T-cell (primary cell): ENCODE measurements around the gene RAET1G. TPM values are rescaled to one million over a fixed set of nuclear protein-coding genes. Genes with fewer than 3 reads are reported as not detected.

Experiments used
- ATAC-seq, 4 experiments: fragments of 200-7000 bp in 3 of 4; fragments of 150-1000 bp in 1 of 4; cut with Tn5 transposase; replicated peaks in 1 of 4; 1 replicate in 3 of 4; 2 replicates in 1 of 4; pipeline ENCODE4 v1.10.0; 2021; ENCODE audit warnings: moderate library complexity in 3 of 4, mild to moderate bottlenecking in 2 of 4, moderate number of reproducible peaks in 1 of 4
- CTCF ChIA-PET, 2 donors: fragments of 300-600 bp; sonication (Branson Sonifier 250); formaldehyde crosslinking; loops; one replicate each; lab custom pipeline; 2022; ENCODE audit warnings: antibody characterized with exemption in 2 of 2; lab: Charles Lee
- POLR2A ChIA-PET, 2 donors: fragments of 300-600 bp; sonication (Branson Sonifier 250); formaldehyde crosslinking; loops; one replicate each; lab custom pipeline; 2022; ENCODE audit warnings: antibody characterized with exemption in 2 of 2; lab: Charles Lee
- DNase-seq, 35 experiments: peaks; one replicate each; pipeline versions ENCODE4 v3.0.0 to v3.0.0-alpha.2; 2013 to 2023
- H3K27ac ChIP-seq: one replicate; pipeline ENCODE4 v1.5.1; 2013; ENCODE audit warnings: low read length
- H3K27me3 ChIP-seq, 2 experiments: replicated peaks in 1 of 2; 1 replicate in 1 of 2; 2 replicates in 1 of 2; pipeline versions ENCODE4 v1.6.1 to v1.7.0; 2013; ENCODE audit warnings: low read length in 1 of 2, mixed read lengths in 1 of 2; ENCODE audit not compliant: control insufficient read depth in 2 of 2, insufficient read depth in 2 of 2; ENCODE audit errors: extremely low read depth in 1 of 2
- H3K36me3 ChIP-seq, 2 donors: 1 replicate in 1 of 2; 2 replicates in 1 of 2; pipeline versions ENCODE4 v1.6.1 to v1.7.0; 2013; ENCODE audit warnings: low read length in 1 of 2; ENCODE audit not compliant: control insufficient read depth in 2 of 2, insufficient read depth in 1 of 2; ENCODE audit errors: extremely low read depth in 1 of 2
- H3K4me1 ChIP-seq, 2 experiments: 1 replicate in 1 of 2; 2 replicates in 1 of 2; pipeline versions ENCODE4 v1.6.1 to v1.7.0; 2013; ENCODE audit warnings: low read length in 2 of 2, mixed read lengths in 1 of 2; ENCODE audit not compliant: insufficient read depth in 2 of 2, control insufficient read depth in 1 of 2; ENCODE audit errors: extremely low read depth in 1 of 2
- H3K4me3 ChIP-seq, 2 donors: 1 replicate in 1 of 2; 2 replicates in 1 of 2; pipeline versions ENCODE4 v1.5.1 to v1.7.0; 2013; ENCODE audit warnings: mild to moderate bottlenecking in 2 of 2, low read length in 1 of 2, moderate library complexity in 1 of 2; ENCODE audit not compliant: control insufficient read depth in 1 of 2; ENCODE audit errors: extremely low read depth in 1 of 2
- H3K9me3 ChIP-seq: 2 replicates; pipeline ENCODE4 v1.7.0; 2013
- H3K27ac Mint-ChIP-seq, 2 donors: one replicate each; pipeline ENCODE4 v1.8.0; 2020 to 2021; ENCODE audit warnings: mild to moderate bottlenecking in 2 of 2, mixed read lengths in 2 of 2
- H3K27me3 Mint-ChIP-seq, 2 donors: one replicate each; pipeline ENCODE4 v1.8.0; 2021 to 2022; ENCODE audit warnings: mixed read lengths in 2 of 2
- H3K36me3 Mint-ChIP-seq: one replicate; pipeline ENCODE4 v1.8.0; 2021; ENCODE audit warnings: mixed read lengths
- H3K4me1 Mint-ChIP-seq, 3 donors: one replicate each; pipeline ENCODE4 v1.8.0; 2020 to 2022; ENCODE audit warnings: mixed read lengths in 3 of 3, mild to moderate bottlenecking in 1 of 3
- H3K4me3 Mint-ChIP-seq, 3 donors: one replicate each; pipeline ENCODE4 v1.8.0; 2020 to 2022; ENCODE audit warnings: mild to moderate bottlenecking in 3 of 3, mixed read lengths in 3 of 3, moderate library complexity in 3 of 3
- H3K9me3 Mint-ChIP-seq, 3 donors: one replicate each; pipeline ENCODE4 v1.8.0; 2020 to 2022; ENCODE audit warnings: mixed read lengths in 3 of 3
- WGBS: methylation state at CpG from one replicate; pipeline ENCODE4 v1.1.5; 2013; ENCODE audit warnings: missing lambda C conversion rate; ENCODE audit not compliant: insufficient coverage; 5-methylcytosine and 5-hydroxymethylcytosine counted together
- total RNA-seq, 35 experiments: library from RNA in 6 of 35; stranded (reverse) in 6 of 35; fragments of 120-200 nt in 1 of 35; gene quantifications; one replicate each; pipeline versions ENCODE4 v1.2.1 to v1.2.4 and lab custom pipeline; 2013 to 2026

The RAET1G gene
- total RNA-seq, 5 donors from 2014 or later (not counting 1 experiment from before 2014, with no cell fraction given): not detected

DNA sequence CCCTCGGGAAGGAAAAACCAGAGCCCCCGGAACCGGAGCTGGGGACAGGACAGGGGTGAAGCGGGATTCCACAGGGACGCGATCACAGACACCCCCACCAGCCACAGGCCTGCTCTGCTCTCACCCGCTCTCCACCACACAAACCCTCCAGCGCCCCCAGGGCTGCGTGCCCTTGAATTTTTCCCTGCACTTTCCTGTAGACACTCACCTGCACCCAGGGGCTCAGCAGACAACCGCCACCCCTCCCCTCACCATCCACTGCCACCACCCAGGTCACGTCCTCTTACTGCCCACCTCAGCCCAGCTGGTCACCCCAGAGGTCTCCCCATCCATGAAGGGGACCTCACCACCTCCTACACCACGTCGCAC, 19.5 kb upstream of the RAET1G start:
- Histone ChIP-seq H3K4me3 (peak overlapping the region; percentile 66 to 74), H3K36me3 (no peaks in the 10 kb centered on the region), H3K27ac (no peak overlapping the region), H3K27me3 (peaks cover 10 to 47% of the 10 kb centered on the region in 2 experiments), H3K4me1 (peaks cover 0 to 38% of the 10 kb centered on the region in 2 experiments), H3K9me3 (no peaks in the 10 kb centered on the region)
- Mint-ChIP-seq H3K27ac (no peak overlapping the region), H3K9me3 (no peaks in the 10 kb centered on the region), H3K4me3 (peak overlapping the region; percentile 91 to 93 (median 91)), H3K27me3 (peaks cover 22 to 38% of the 10 kb centered on the region in 2 donors), H3K4me1 (peaks cover 30 to 45% (median 34%) of the 10 kb centered on the region in 3 donors), H3K36me3 (no peaks in the 10 kb centered on the region)
- ChIA-PET CTCF (no interaction called here), POLR2A (no interaction called here)
- DNase-seq: no peak
- 35% methylated on average over 11 of the region's 13 CpGs for WGBS
- ATAC-seq: no peak

DNA sequence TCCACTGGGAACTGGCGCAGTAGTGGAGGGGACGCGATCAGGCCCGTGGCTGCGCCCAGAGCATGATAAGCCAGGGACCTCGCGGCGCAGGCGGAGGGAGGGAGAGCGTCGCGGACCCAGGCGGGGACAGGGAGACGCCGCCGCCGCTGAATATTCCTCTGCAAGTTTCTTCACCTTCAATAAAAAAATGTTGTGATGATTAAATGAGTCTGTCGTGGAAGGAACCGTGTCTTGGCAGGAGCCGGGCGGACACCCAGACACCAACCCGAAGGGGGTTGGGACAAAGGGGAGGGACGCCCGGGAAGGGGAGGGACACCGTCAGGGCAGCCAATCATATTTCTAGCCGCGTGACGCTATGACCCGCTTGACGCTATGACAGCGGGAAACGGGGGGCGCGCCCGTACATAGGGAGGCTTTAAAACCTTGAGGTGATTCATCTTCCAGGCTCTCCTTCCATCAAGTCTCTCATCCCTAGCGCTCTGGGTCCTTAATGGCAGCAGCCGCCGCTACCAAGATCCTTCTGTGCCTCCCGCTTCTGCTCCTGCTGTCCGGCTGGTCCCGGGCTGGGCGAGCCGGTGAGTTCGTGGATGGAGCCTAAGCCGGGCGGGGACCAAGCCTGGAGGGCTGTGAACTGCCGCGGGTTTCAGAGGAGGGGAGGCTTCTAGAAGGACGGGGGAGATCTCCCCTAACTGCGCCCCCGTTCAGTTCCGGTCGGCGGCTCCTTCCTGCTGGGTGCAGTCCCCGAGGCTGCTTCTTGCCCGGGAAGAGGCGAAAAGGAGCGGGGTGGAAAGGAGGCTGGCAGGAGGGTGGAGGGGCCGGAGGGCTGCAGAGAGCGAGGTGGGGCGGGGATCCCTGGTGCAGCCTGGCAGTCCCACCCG, 18.9 kb upstream of the RAET1G start, which contains the start of gene ULBP2:
ULBP2 (plus strand) TSS at position 432 of the 878 bp plus-strand sequence; CDS start at position 491, 59 bp downstream.
- Mint-ChIP-seq H3K27me3 (peaks cover 27 to 44% of the 10 kb centered on the region in 2 donors), H3K9me3 (no peaks in the 10 kb centered on the region), H3K4me1 (peaks cover 30 to 47% (median 34%) of the 10 kb centered on the region in 3 donors), H3K27ac (peak within 1 kb of the TSS in 1 of 2 donors; percentile 82), H3K36me3 (no peaks in the 10 kb centered on the region), H3K4me3 (peak within 1 kb of the TSS; percentile 91 to 93 (median 91))
- DNase-seq: peak; percentile 64 to 96 (median 89)
- Histone ChIP-seq H3K4me1 (peaks cover 0 to 38% of the 10 kb centered on the region in 2 experiments), H3K27ac (no peak within 1 kb of the TSS), H3K27me3 (peaks cover 15 to 51% of the 10 kb centered on the region in 2 experiments), H3K9me3 (no peaks in the 10 kb centered on the region), H3K36me3 (no peaks in the 10 kb centered on the region), H3K4me3 (peak within 1 kb of the TSS; percentile 66 to 74)
- 3% methylated on average over 42 of the region's 62 CpGs for WGBS
- POLR2A ChIA-PET: no interaction called here
- peak; percentile 87 to 96 (median 94) for ATAC-seq
- CTCF ChIA-PET: interaction anchor here (1.1 kb wide), 2 partner anchors 20 to 42 kb away, joined by 3 to 4 read pairs; no protein-coding TSS in a partner anchor

DNA sequence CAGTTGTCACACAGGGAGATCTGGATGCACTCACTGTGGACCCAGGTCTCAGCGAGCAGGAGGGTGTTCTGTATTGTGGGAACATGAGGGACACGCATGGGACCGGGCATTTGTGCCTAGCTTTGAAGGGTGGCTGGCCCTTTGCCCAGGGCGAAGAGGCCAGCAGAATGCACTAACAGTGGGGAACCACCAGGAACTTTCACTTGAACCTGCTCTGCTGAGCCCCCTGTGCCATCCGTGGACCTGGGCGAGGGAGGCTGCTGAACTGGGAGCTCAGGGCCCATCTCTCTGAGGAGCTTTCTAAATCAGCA, 17.7 kb upstream of the RAET1G start:
- Mint-ChIP-seq H3K4me3 (peak overlapping the region in 2 of 3 donors; percentile 59 to 91), H3K27ac (no peak overlapping the region), H3K27me3 (peaks cover 38 to 53% of the 10 kb centered on the region in 2 donors), H3K9me3 (no peaks in the 10 kb centered on the region), H3K4me1 (peaks cover 30 to 47% (median 34%) of the 10 kb centered on the region in 3 donors), H3K36me3 (no peaks in the 10 kb centered on the region)
- POLR2A ChIA-PET: no interaction called here
- no peak overlapping the region for H3K4me3 ChIP-seq
- no peak for DNase-seq
- 62% methylated on average over 4 of the region's 6 CpGs for WGBS
- H3K4me1 ChIP-seq: peaks cover 0 to 38% of the 10 kb centered on the region in 2 experiments
- H3K9me3 ChIP-seq: no peaks in the 10 kb centered on the region
- ATAC-seq: no peak
- peaks cover 17 to 61% of the 10 kb centered on the region in 2 experiments for H3K27me3 ChIP-seq
- no peaks in the 10 kb centered on the region for H3K36me3 ChIP-seq
- no peak overlapping the region for H3K27ac ChIP-seq
- CTCF ChIA-PET: interaction anchor here (1.1 to 1.2 kb wide), 3 partner anchors 21 to 76 kb away, joined by 3 to 4 read pairs (median 3); no protein-coding TSS in a partner anchor

DNA sequence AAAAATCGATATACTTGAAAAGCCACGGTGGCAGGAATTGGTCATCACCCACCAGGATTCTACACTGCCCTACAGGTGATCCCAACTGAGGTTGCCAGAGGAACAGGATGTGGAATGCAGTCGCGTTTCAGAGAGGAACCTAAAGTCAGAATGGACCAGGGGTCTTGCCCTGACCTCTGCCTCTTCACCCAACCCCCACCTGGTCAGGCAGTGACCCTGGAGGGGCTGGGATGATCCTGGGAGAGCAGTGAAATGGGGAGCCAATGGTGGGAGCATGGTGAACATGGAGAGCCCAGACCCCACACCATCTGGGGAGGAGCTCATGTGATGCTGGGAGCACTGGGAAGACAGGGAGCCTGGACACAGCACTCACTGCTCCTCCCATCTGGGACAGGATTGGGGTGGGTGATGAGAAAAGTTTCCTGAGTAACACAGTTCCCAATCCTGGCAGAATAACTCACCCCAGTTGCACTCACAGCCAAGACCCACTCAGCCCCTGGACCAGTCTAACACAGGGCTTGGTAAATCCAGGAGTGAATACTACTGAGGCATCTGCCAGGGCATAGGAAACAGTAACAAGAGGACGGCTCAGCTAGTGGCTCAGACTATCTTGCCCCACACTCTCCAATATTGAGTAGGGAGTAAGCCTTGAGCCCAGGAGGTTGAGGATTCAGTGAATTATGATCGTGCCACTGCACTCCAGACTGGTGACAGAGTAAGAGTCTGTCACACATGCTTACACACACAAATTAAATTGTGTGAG, 17.2 kb upstream of the RAET1G start:
- peaks cover 43 to 59% of the 10 kb centered on the region in 2 donors for H3K27me3 Mint-ChIP-seq
- POLR2A ChIA-PET: no interaction called here
- CTCF ChIA-PET: interaction anchor here in 1 of 2 donors (1.1 to 1.2 kb wide), 2 partner anchors 44 to 77 kb away, joined by 3 read pairs; no protein-coding TSS in a partner anchor

DNA sequence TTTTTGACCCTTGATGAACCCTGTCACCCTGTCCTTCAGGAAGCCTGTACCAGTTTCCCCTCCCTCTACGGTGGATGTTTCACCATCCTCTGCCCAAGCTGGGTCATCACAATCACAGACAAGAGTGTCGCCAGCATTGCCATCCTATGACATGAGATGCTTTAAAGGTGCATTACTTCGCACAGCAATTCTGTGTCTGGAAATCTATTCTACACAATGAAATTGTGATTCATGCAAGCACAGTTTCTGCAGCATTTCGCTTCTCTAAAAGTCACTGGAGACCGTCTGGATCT, 16.4 kb upstream of the RAET1G start:
- Mint-ChIP-seq H3K36me3 (no peaks in the 10 kb centered on the region), H3K4me1 (peaks cover 30 to 49% (median 36%) of the 10 kb centered on the region in 3 donors), H3K27me3 (peaks cover 51 to 67% of the 10 kb centered on the region in 2 donors), H3K4me3 (peak overlapping the region; percentile 70 to 91 (median 76)), H3K9me3 (no peaks in the 10 kb centered on the region), H3K27ac (peak overlapping the region in 1 of 2 donors; percentile 80)
- Histone ChIP-seq H3K4me1 (peaks cover 0 to 41% of the 10 kb centered on the region in 2 experiments), H3K27ac (no peak overlapping the region), H3K36me3 (no peaks in the 10 kb centered on the region), H3K9me3 (no peaks in the 10 kb centered on the region), H3K27me3 (peaks cover 23 to 74% of the 10 kb centered on the region in 2 experiments), H3K4me3 (no peak overlapping the region)
- POLR2A ChIA-PET: no interaction called here
- CTCF ChIA-PET: no interaction called here
- DNase-seq (peak in 1 of 35 experiments; percentile 39), ATAC-seq (no peak)
- 28% methylated on average over 5 of the region's 5 CpGs for WGBS

More for the DNA sequence above, 17.2 kb upstream of the RAET1G start:
- no peak overlapping the region for H3K4me3 ChIP-seq
- no peaks in the 10 kb centered on the region for H3K9me3 Mint-ChIP-seq
- no CpG with 5 or more reads among the region's 6 CpGs for WGBS
- H3K4me3 Mint-ChIP-seq: peak overlapping the region in 2 of 3 donors; percentile 59 to 91
- H3K27ac Mint-ChIP-seq: peak overlapping the region in 1 of 2 donors; percentile 19
- H3K36me3 Mint-ChIP-seq: no peaks in the 10 kb centered on the region
- no peaks in the 10 kb centered on the region for H3K36me3 ChIP-seq
- peaks cover 0 to 38% of the 10 kb centered on the region in 2 experiments for H3K4me1 ChIP-seq
- DNase-seq (no peak), ATAC-seq (no peak)
- H3K9me3 ChIP-seq: no peaks in the 10 kb centered on the region
- H3K4me1 Mint-ChIP-seq: peaks cover 30 to 47% (median 34%) of the 10 kb centered on the region in 3 donors
- H3K27ac ChIP-seq: no peak overlapping the region
- peaks cover 22 to 66% of the 10 kb centered on the region in 2 experiments for H3K27me3 ChIP-seq
